ENCODE results near the gene AKR1B1. TPM values are rescaled to one million over a fixed set of nuclear protein-coding genes. Genes with fewer than 3 reads are reported as not detected.

The AKR1B1 gene
- total and polyA plus RNA-seq, 2 of the 4 experiments (the other 2 are of a cell fraction) = 90.9 to 201 TPM

- H2BK120ac ChIP-seq (ENCODE audit: low read depth, low read length) = no peak overlapping the region
- no TSS peak for BruUV-seq (replicated peaks)
- H2AFZ ChIP-seq (replicated peaks; ENCODE audit: low read length, poor library complexity) = no peak overlapping the region
- TF ChIP-seq MAZ (IDR thresholded peaks at IDR 0.05; ENCODE audit: borderline replicate concordance, low read depth, low read length) = no peak
- TF ChIP-seq ELK1 (IDR thresholded peaks at IDR 0.05; ENCODE audit: borderline replicate concordance, low read depth, low read length) = no peak
- TF ChIP-seq SMC3 (IDR thresholded peaks at IDR 0.05; ENCODE audit: low read depth, low read length) = no peak
- TF ChIP-seq BHLHE40 (IDR thresholded peaks at IDR 0.05; ENCODE audit: low read depth, low read length) = no peak
- TF ChIP-seq NFE2L2 (IDR thresholded peaks at IDR 0.05; ENCODE audit: low read depth, low read length) = no peak
- no peak for TF ChIP-seq POLR2A (IDR thresholded peaks at IDR 0.05; ENCODE audit: low read depth, low read length)
- TF ChIP-seq MAFK (IDR thresholded peaks at IDR 0.05; ENCODE audit: low read depth, low read length) = no peak
- no peak for TF ChIP-seq RFX5 (IDR thresholded peaks at IDR 0.05; ENCODE audit: low read depth, low read length)
- no peak for TF ChIP-seq MXI1 (IDR thresholded peaks at IDR 0.05; ENCODE audit: borderline replicate concordance, low read depth, low read length)
- no peak for TF ChIP-seq CHD1 (IDR thresholded peaks at IDR 0.05; ENCODE audit: low read depth, low read length)
- TF ChIP-seq FOS (IDR thresholded peaks at IDR 0.05; ENCODE audit: low read depth, low read length) = no peak
- TF ChIP-seq CEBPB (IDR thresholded peaks at IDR 0.05; ENCODE audit: low read depth, low read length) = no peak
- no peak for TF ChIP-seq USF2 (IDR thresholded peaks at IDR 0.05; ENCODE audit: low read depth, low read length)
- TF ChIP-seq CTCF (conservative IDR thresholded peaks at IDR 0.05; ENCODE audit: low read depth, low read length) = no peak
- no peak for TF ChIP-seq RAD21 (IDR thresholded peaks at IDR 0.05; ENCODE audit: low read length)
- TF ChIP-seq RCOR1 (IDR thresholded peaks at IDR 0.05; ENCODE audit: insufficient replicate concordance, low read length) = no peak
- H2AK5ac ChIP-seq (ENCODE audit: low read depth, low read length) = no peak overlapping the region
- intact Hi-C loops (cut with micrococcal nuclease) (no loop called here), in situ Hi-C loops (cut with MboI; ENCODE audit: low sequenced_read_pairs) (loop anchor here (5.0 kb wide), 1 partner anchor 172 kb away; no protein-coding TSS in a partner anchor), dilution Hi-C loops (cut with HindIII; ENCODE audit: low sequenced_read_pairs, unreplicated experiment) (no loop called here)
- CTCF ChIA-PET = no interaction called here
- H2BK20ac ChIP-seq (ENCODE audit: low read depth, low read length) = no peak overlapping the region
- peaks cover 5% of the 10 kb centered on the region for H3K9me3 ChIP-seq (ENCODE audit: control insufficient read depth, insufficient read depth, low read length)
- H3K36me3 ChIP-seq (ENCODE audit: control insufficient read depth, insufficient read depth, low read length) = peaks cover 43% of the 10 kb centered on the region
- no peak overlapping the region for H3K18ac ChIP-seq (ENCODE audit: low read depth, low read length)
- no peak overlapping the region for H4K8ac ChIP-seq (ENCODE audit: low read depth in 2 of 2, low read length in 2 of 2)
- H3K4ac ChIP-seq (ENCODE audit: low read depth, low read length) = no peak overlapping the region
- no peak overlapping the region for H2BK15ac ChIP-seq (ENCODE audit: low read depth, low read length)
- no peak overlapping the region for H2AK9ac ChIP-seq (replicated peaks; ENCODE audit: low read depth, low read length, poor library complexity)
- WGBS, 2 experiments (ENCODE audit: extremely low coverage in 2 of 2, insufficient read length in 1 of 2) = 100% methylated on average over 3 of the region's 8 CpGs; no CpG with 5 or more reads in 1 of the 2 experiments
- POLR2A ChIA-PET (ENCODE audit: unreplicated experiment) = no interaction called here
- no peaks in the 10 kb centered on the region for H3K27me3 ChIP-seq (ENCODE audit: control insufficient read depth, insufficient read depth, low read length)
- H3K27ac ChIP-seq (ENCODE audit: insufficient read depth, low read length) = no peak overlapping the region
- H3K9me1 ChIP-seq (ENCODE audit: insufficient read depth, low read length) = no peaks in the 10 kb centered on the region; the same call in 1 of the 2 replicates
- H4K5ac ChIP-seq (ENCODE audit: low read depth, low read length) = no peak overlapping the region
- H4K20me1 ChIP-seq (ENCODE audit: insufficient read depth, low read length) = no peaks in the 10 kb centered on the region
- no peak overlapping the region for H4K91ac ChIP-seq (ENCODE audit: insufficient read depth, low read depth, low read length)
- H3K56ac ChIP-seq (ENCODE audit: extremely low read depth, insufficient read depth, low read length) = no peak overlapping the region
- no peak overlapping the region for H3K14ac ChIP-seq (replicated peaks; ENCODE audit: low read depth, low read length)
- peaks cover under 1% of the 10 kb centered on the region; the same call in 1 of the 2 replicates for H3K4me1 ChIP-seq (ENCODE audit: control insufficient read depth, insufficient read depth, low read length)
- H3K4me3 ChIP-seq (ENCODE audit: insufficient read depth, low read depth, low read length) = no peak overlapping the region
- H3K23ac ChIP-seq (ENCODE audit: low read depth, low read length) = no peak overlapping the region
- ATAC-seq (ENCODE audit: low read depth) (no peak), DNase-seq (no peak)
- H3K4me2 ChIP-seq (ENCODE audit: low read depth, low read length) = no peak overlapping the region
- no peak overlapping the region for H2BK5ac ChIP-seq (ENCODE audit: low read depth, low read length, poor library complexity, severe bottlenecking)
- H3K79me1 ChIP-seq (ENCODE audit: low read depth in 1 of 2, low read length in 2 of 2) = no peaks in the 10 kb centered on the region
- H3K9ac ChIP-seq (ENCODE audit: low read depth, low read length) = no peak overlapping the region
Measured at GRCh38 chr7:134440067-134440466, 18.8 kb downstream of the AKR1B1 start.

Measured in IMR-90 (cell line).